T-helper 22 cell (primary cell): ENCODE measurements around the gene TMEM242.
"Not testable (repeated sequence)": the region's sequence is repeated elsewhere in the genome, so short reads cannot be mapped to it uniquely, and the experiment has no call there.

Experiments
- DNase-seq: peaks from one replicate; pipeline ENCODE4 v3.0.0-alpha.2; 2020; ENCODE audit warnings: low read depth

Gene TMEM242

GRCh38 chr6:157323966-157324300 is 614 bp upstream of the TMEM242 start:
- DNase-seq: no peak

- DNase-seq: peak; percentile 60
Observed at GRCh38 chr6:157322792-157323254, 496 bp downstream of the TMEM242 start.

- no peak for DNase-seq
Observed at GRCh38 chr6:157316871-157317814, 6.2 kb downstream of the TMEM242 start.

GRCh38 chr6:157314705-157315321 is 8.5 kb downstream of the TMEM242 start:
- no peak for DNase-seq

GRCh38 chr6:157313531-157314467 is 9.5 kb downstream of the TMEM242 start:
- no peak for DNase-seq

GRCh38 chr6:157312757-157313156 is 10.6 kb downstream of the TMEM242 start:
- no peak for DNase-seq

- not testable (repeated sequence) for DNase-seq
Observed at GRCh38 chr6:157310693-157311092, 12.6 kb downstream of the TMEM242 start.

GRCh38 chr6:157307661-157308060 is 15.7 kb downstream of the TMEM242 start:
- no peak for DNase-seq

GRCh38 chr6:157305670-157306653 is 17.4 kb downstream of the TMEM242 start:
- DNase-seq: no peak

- DNase-seq: no peak
Observed at GRCh38 chr6:157304899-157305663, 18.2 kb downstream of the TMEM242 start.

- no peak for DNase-seq
Observed at GRCh38 chr6:157302736-157303135, 20.6 kb downstream of the TMEM242 start.

GRCh38 chr6:157300436-157300835 is 22.9 kb downstream of the TMEM242 start:
- no peak for DNase-seq

GRCh38 chr6:157300006-157300405 is 23.3 kb downstream of the TMEM242 start:
- no peak for DNase-seq

- DNase-seq: no peak
Observed at GRCh38 chr6:157298216-157298724, 25.0 kb downstream of the TMEM242 start.

- no peak for DNase-seq
Observed at GRCh38 chr6:157294654-157295053, 28.7 kb downstream of the TMEM242 start.

- no peak for DNase-seq
Observed at GRCh38 chr6:157293780-157294179, 29.5 kb downstream of the TMEM242 start.

- DNase-seq: no peak
Observed at GRCh38 chr6:157292202-157292601, 31.1 kb downstream of the TMEM242 start.

GRCh38 chr6:157291356-157291755 is 32.0 kb downstream of the TMEM242 start:
- no peak for DNase-seq

GRCh38 chr6:157290797-157291196 is 32.5 kb downstream of the TMEM242 start:
- DNase-seq: no peak

- DNase-seq: no peak
Observed at GRCh38 chr6:157289764-157290163, 33.6 kb downstream of the TMEM242 start.
